HG03342 (cell line): ENCODE results near the gene IRS1.
"Not testable (repeated sequence)": the region's sequence is repeated elsewhere in the genome, so short reads cannot be mapped to it uniquely, and the experiment has no call there.

Experiments
- ATAC-seq: cut with Tn5 transposase; IDR thresholded peaks from one replicate; pipeline ENCODE4 v1.9.1; 2021; ENCODE audit warnings: mild to moderate bottlenecking, moderate library complexity; ENCODE audit not compliant: unreplicated experiment

The IRS1 gene, protein sequence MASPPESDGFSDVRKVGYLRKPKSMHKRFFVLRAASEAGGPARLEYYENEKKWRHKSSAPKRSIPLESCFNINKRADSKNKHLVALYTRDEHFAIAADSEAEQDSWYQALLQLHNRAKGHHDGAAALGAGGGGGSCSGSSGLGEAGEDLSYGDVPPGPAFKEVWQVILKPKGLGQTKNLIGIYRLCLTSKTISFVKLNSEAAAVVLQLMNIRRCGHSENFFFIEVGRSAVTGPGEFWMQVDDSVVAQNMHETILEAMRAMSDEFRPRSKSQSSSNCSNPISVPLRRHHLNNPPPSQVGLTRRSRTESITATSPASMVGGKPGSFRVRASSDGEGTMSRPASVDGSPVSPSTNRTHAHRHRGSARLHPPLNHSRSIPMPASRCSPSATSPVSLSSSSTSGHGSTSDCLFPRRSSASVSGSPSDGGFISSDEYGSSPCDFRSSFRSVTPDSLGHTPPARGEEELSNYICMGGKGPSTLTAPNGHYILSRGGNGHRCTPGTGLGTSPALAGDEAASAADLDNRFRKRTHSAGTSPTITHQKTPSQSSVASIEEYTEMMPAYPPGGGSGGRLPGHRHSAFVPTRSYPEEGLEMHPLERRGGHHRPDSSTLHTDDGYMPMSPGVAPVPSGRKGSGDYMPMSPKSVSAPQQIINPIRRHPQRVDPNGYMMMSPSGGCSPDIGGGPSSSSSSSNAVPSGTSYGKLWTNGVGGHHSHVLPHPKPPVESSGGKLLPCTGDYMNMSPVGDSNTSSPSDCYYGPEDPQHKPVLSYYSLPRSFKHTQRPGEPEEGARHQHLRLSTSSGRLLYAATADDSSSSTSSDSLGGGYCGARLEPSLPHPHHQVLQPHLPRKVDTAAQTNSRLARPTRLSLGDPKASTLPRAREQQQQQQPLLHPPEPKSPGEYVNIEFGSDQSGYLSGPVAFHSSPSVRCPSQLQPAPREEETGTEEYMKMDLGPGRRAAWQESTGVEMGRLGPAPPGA (N-terminal part only)

DNA sequence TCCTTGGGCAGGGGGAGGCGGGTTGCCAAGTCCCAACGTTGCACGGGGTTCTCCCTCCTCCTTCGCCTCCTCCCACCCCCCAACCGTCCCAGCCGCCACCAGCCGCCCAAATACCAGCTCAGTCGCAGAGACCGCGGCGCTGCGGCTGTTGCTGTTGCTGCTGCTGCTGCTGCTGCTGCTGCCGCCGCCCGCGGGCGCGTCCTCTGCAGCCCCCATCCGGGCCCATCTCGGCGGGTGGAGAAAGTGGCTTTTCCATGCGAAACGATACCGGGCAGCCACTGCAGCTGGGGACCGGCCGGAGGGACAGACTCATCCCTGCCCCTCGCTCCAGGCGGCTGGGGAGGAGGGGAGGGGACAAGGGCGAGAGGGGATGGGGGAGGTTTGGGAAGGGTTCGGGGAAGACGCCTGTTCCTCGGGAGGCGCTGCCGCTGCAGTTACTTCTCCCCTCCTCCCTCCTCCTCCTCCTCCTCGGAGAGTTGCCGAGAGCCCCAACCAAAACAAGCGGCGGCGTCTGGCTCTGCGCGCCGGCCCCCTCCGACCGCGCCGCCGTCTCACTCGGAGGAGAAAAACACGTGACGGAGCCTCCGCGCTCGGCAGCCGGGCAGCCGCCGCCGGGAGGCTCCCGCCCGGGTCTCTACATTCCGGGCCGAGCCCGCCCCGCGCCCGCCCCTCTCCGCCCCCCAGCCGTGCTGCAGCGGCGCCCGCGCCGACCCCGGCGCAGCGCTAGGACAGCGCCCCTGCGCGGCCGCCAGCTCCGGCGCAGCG, at the start of gene IRS1:
Gene IRS1, minus strand, starts transcription at position 610 of the 765 bp plus-strand sequence. CDS start 1,082 bp downstream, outside the sequence.
- ATAC-seq, result peak; percentile 37

DNA sequence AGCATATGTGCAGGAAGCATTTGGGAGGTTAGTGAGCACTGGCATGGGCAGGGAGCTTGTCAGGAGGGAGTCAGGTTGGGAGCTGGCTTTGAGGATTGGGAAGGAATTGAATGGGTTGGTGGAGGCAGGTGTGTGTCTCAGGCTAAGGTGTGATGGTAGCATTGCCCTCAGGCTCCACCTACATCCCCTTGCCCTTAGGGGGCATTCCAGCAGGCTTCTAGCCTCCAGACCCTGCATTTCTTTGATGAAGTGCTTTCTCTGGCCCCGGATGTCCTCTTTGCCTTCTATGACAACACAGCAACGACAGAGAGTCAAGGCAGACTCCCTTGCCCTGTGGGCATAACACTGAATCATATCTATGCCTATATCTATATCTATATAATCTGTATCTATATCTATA, 49.7 kb upstream of the IRS1 start:
- ATAC-seq, result no peak

DNA sequence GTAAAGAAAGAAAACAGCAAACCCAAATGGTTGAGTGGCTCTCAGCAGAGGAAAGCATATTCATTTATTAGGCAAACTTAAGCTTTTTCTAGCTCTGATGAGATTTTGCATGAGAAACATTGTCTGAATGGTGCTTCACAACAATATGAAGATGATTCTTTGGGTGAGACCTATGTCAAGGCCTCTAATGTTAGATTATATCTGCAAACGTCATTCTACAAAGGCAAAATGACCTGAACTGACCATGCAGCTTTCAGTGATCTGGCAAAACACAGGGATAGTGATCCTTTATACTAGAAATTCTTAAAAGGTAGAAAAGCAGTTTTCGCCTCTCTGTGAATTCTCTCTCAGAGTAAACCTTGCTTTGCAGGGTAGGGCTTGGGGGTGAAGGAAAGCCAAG, 47.9 kb upstream of the IRS1 start:
- ATAC-seq, result no peak

DNA sequence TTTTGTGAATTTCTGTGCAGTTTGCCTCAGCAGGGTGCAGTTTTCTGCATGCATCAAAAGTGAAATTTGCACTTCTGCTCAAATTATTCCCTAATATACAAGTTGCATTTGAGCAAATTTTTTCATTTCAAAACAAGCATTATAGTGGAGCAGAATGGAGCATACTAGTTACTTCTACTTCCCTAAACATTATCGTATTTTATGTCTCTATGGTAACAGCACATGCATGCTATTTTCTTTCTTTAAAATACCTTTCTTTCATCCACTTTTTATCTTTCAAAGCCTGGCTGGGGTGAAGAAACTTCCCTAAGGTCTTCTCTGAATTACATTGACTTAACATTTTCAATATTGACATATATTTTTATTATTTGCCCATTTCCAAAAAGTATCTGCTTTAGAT, 47.5 kb upstream of the IRS1 start:
- no peak for ATAC-seq

DNA sequence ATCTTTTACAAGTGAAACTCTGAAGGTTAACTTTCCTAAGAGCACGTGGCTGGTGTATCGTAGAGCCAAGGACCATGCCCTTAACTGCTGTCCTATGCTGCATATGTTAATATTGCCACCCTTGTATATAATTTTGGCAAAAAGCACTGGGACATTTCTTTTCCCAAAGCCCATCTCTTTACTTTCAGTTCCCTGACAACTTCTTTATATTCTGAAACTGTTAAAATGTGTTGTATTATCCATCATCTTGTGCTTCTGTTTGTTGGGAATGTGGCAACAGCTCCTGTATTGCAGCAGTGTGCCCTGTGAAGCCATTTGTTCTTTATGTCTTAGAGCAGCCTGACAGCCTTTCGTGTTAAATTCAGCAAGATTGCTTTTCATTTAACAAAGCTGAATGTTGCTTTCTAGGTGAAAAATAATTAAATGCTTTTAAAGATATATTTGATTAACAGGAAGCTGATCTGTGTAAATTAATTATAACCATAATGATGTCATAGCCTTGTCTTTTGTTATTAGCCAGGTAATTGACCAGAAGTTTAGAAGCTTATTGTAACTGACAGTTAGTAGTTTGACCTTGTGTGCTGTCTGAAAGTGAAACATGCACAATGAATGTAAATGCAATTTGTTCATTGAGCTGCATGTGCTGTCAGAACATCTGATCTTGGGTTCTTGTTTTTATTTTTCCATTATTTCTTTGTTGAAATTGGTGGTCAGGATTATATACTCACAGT, 45.9 kb upstream of the IRS1 start:
- no peak for ATAC-seq

DNA sequence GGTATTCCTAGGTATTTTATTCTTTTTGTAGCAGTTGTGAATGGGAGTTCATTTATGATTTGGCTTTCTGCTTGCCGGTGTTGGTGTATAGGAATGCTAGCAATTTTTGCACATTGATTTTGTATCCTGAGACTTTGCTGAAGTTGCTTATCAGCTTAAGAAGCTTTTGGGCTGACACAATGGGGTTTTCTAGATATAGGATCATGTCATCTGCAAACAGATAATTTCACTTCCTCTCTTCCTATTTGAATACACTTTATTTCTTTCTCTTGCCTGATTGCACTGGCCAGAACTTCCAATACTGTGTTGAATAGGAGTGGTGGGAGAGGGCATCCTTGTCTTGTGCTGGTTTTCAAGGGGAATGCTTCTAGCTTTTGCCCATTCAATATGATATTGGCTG, 43.4 kb upstream of the IRS1 start:
- not testable (repeated sequence) for ATAC-seq

DNA sequence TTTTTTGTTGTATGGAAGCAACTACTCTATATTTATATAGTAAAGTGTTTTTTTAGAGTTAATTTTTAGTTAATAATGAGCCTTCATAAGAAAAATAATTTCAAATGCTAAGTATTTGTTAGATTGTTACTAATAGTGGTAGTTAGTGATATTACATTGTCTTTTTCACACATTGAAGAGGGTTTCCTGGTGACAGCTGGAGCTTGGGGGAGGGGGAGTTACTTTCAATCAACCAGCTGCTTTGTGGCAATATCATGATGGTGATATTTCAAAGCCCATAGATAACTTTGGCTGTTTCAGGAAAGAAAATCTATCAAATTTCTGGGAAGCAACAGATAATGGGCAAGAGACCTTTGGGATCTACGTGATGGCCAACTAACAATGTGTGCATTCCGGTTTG, 40.3 kb upstream of the IRS1 start:
- no peak for ATAC-seq

DNA sequence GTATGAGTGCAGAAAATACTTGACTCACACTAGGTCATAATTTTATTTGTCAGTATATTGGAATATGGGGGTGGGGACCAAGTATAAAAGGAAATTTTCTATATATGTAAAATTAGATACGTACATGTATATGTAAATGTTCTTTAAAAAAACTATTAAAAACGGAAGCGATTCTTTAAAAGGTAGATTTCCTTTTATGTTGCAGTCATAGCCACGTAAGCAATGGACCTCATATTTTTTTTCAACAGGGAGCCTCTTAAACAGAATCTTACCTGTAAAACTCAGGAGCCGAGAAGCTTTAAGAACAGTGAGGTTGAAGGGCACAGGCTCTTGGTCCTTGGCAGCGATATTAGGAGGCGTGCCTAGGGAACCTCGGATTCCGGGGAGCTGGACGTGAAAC, 39.5 kb upstream of the IRS1 start:
- ATAC-seq, result no peak

DNA sequence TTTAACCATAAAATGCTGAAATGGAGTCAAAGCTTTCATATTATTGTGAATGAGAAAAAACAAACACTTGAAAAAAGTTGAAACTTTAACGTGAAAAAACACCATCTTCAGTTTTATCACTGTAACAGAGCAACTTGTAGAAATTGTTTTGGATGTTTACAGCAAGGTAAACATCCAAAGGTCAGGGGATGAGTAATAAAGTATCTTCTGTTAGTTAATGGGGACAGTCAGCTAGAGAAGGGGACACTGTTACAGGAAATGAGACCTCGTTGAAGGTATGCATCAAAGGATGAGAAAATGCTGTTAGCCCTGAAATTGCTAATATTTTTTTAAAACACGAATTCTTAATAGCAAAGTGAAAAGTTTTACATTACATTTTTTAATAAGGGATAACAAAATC, 39.1 kb upstream of the IRS1 start:
- ATAC-seq, result no peak

DNA sequence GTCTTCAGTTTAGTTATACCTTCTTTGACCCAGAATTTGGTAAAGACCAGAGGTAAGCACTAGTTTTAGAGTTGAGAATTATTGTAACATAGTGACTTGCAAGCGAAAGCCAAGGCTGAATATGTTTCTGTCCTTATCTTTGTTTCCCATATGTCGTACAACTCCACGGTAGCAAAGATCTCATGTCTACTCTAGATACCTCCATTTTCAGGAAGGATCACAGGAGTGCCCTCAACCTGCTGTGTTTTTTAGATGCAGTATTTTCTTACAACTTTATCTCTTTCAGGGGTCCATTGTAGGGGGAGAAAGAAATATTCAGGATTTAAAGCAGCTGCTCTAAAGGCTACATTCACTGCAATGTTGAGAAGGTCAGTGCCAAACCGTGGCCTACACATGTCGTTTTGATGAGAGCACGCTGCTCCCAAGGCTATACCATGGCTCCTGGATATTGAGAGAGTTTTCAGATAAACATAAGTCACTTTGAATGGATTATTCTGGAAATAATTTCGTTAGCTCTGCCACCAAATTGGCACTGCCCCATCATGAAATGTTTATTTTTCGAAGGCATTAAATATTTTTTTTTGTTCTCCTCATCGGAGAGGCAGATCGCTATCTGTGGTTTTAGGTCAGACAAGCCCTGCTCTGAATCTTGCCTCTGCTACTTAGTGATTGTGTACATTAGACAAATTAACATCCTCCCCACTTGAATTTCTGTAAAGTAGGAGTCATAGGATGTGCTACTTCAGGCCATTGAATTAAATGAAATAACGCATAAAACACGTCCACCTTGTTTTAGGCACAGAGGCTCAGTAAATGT, 38.4 kb upstream of the IRS1 start:
- ATAC-seq, result no peak

DNA sequence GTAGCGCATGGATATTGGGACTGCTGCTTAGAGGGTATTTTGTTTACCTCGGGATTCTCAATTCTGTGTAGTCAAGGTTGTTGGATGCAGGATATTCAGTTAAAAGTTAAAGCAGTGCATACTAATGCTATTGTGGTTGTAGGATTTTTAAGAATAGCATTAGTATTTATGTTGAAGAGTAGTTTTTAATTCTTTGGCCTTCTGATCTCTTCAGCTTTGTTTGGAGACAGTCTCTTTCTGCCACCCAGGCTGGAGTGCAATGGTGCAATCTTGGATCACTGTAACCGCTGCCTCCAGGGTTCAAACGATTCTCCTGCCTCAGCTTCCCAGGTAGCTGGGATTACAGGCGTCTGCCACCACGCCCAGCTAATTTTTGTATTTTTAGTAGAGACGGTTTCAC, 37.7 kb upstream of the IRS1 start:
- no peak for ATAC-seq

DNA sequence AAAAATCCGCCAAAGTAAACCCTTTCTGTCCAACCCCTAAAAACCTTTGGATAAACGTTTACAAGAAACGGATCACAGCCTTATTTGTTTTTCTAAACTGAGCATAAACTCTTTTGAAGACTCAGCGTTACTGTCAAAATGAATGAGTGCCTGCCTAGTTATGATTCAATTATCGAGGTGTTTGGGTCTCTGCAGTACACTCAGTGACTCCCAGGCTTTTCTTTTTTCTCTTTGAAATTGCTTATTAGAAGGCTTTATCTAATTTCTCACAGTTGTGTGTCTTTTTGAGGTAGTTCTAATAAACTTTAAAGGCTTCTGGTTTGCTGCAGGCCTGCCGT, 36.9 kb upstream of the IRS1 start:
- peak; percentile 4 for ATAC-seq

DNA sequence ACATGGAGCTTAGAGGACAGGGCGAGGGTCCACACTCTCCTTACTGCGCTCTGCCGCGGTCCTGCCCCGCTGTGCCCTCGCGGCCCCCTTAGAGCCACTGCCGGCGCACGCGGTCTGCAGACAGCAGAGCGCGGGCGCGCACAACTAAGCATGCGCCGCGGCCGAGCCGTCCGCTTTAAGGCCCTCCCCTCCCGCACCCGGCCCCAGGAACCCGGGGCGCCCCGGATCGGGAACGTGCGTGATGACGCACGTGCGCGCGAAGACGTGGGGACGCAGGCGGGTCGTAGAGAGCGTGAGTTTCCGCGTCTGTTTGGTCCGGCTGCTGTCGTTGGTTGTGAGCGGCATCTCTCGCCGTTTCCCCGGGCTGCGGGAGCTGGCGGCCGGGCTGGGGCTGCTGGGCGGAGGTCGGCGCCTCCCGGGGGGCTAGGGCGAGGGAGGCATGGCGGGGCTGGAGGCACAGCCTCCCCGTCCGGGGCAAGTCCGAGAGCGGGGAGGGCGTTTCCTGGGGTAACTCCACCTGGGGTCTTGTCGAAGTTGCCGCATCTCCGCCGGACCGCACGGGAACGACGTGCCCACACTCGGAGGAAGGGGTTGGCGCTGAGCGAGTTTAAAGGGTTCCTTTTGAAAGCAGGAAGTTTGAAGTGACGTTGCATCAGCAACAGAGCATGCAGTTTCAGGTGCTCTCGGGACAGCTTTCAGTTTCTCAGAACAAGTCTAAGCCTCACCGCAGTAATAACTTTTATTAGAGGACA, 36.4 kb upstream of the IRS1 start, which contains the start of gene RHBDD1:
Gene RHBDD1, plus strand, starts transcription at position 259 of the 752 bp plus-strand sequence. CDS start 28,640 bp downstream, outside the sequence.
- peak; percentile 82 for ATAC-seq

DNA sequence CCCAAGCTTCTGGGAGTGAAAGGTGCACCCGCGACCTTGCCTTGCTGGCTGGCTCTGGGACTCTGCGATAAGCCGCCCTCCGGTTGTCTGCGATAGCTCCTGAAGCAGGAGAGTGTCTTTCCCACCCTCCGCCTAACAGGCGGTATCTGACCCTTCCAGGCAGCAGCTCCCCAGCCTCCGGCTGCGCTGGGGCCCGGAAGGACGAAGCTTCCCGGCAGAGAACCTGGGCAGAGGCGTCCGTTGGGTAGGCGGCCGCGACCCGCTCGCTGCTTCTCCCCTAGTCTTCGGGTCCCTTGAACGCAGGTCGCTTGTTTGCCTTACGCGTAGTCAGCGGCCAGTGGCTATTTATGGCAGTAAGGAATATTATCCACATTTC, 35.8 kb upstream of the IRS1 start:
- peak; percentile 19 for ATAC-seq

DNA sequence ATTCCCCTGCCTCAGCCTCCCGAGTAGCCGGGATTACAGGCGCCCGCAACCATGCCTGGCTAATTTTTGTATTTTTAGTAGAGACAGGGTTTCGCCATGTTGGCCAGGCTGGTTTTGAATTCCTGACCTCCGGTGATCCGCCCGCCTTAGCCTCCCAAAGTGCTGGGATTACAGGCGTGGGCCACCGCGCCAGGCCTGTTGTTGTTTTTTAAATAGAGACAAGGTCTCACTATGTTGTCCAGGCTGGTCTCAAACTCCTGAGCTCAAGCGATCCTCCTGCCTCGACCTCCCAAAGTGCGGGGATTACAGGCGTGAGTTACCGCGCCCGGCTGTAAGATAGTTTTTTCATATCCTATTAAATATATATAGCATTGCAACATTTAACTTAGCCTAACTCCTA, 35.3 kb upstream of the IRS1 start:
- ATAC-seq, result not testable (repeated sequence)

DNA sequence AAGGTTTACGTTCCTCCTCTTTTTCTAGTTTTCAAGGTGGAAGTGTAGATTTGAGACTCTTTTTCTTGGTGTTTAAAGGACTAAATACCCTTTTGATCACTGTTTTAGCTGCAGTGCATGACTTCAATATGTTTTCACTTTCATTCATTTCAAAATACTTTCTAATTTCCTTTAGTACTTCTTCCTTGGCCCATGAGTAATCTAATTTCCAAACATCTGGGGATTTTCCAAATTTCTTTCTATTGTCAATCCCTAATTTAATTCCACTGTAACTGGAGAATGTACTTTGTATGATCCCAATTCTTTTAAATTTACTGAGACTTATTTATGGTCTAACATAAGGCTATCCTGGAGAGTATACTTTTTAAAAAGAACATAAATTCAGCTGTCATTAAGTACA, 32.4 kb upstream of the IRS1 start:
- ATAC-seq, result no peak

DNA sequence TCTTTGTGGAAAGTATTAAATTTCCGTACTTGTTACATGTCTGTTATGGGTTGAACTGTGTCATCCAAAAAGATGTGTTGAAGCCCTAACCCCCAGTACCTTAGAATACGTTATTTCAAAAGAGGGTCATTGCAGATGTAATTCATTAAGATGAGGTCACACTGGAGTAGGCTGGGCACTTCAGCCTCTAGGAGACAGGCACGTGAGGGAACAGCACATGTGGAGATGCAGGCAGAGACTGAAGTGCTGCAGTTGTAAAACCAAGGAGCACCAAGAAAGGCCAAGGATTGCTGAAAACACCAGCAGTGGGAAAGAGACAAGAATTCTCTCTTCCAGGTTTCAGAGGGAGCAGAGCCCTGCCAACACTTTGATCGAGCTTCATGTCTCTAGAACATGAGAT, 31.6 kb upstream of the IRS1 start:
- ATAC-seq, result no peak

DNA sequence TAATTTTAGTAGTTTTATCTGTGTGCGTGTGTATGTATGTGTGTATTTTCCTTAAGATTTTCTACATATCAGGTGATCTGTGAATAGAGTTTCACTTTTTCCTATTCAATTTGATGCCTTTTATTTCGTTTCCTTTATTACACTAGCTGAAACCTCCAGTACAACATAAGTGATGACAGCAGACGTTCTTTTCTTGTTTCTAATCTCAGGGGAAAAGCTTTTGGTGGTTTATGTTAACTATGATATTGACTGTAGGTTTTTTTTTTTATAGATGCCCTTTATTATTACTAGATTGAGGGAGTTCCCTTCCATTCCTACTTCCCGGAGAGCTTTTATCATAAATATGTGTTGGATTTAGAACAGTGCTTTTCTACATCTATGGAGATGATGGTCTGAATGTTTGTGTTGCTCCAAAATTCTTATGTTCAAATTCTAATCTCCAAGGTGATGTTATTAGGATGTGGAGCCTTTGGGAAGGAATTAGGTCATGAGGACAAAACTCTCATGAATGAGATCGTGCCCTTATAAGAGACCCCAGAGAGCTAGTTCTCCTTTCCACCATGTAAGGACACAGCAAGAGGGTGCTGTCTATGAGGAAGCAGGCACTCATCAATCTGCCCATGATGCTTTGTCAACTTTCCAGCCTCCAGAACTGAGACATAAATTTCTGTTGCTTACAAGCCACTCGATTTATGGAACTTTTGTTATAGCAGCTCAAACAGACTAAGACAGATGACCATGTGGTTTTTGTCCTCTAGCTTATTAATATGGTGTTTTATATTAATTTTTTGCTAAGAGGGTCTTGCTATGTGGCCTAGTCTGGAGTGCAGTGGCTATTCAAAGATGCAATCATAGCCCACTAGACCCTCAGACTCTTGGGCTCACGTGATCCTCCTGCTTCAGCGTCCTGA, 30.4 kb upstream of the IRS1 start:
- no peak for ATAC-seq
